ENCODE data around the gene CALML3.
A peak's percentile ranks its signal among the peaks of the same experiment; 100 is the strongest.

Gene CALML3

GRCh38 chr10:5573968-5574641 is 49.3 kb downstream of the CALML3 start:
- no peaks in the 10 kb centered on the region for H3K79me2 ChIP-seq (ENCODE audit: low read length)
- no peaks in the 10 kb centered on the region for H4K20me1 ChIP-seq (ENCODE audit: insufficient read depth, low read length)
- TF ChIP-seq CTCF (IDR thresholded peaks at IDR 0.05; ENCODE audit: low read depth, low read length), result no peak
- TF ChIP-seq EZH2phosphoT487 (IDR thresholded peaks at IDR 0.05; ENCODE audit: low read depth), result no peak
- no peak overlapping the region for H2AFZ ChIP-seq (ENCODE audit: low read depth, low read length)
- peak overlapping the region; percentile 32 for H3K27ac ChIP-seq (ENCODE audit: low read length)
- peaks cover 40% of the 10 kb centered on the region for H3K4me1 ChIP-seq (ENCODE audit: low read length)
- H3K9me3 ChIP-seq (ENCODE audit: insufficient read depth, low read length), result no peaks in the 10 kb centered on the region
- H3K36me3 ChIP-seq (replicated peaks; ENCODE audit: low read depth, low read length), result no peaks in the 10 kb centered on the region
- peak overlapping the region; percentile 68 for H3K4me3 ChIP-seq (ENCODE audit: low read length)
- no peak overlapping the region for H3K9ac ChIP-seq (ENCODE audit: low read length)
- peak overlapping the region; percentile 99 for H3K4me2 ChIP-seq (ENCODE audit: low read length)
- H3K27me3 ChIP-seq (ENCODE audit: low read depth, low read length), result peaks cover 15% of the 10 kb centered on the region

- H3K79me2 ChIP-seq (ENCODE audit: low read length), result no peaks in the 10 kb centered on the region
- peak overlapping the region; percentile 32; the same call in 1 of the 2 replicates for H3K27ac ChIP-seq (ENCODE audit: low read length)
- TF ChIP-seq EZH2phosphoT487 (IDR thresholded peaks at IDR 0.05; ENCODE audit: low read depth) (no peak), CTCF (IDR thresholded peaks at IDR 0.05; ENCODE audit: low read depth, low read length) (no peak)
- H3K4me1 ChIP-seq (ENCODE audit: low read length), result peaks cover 40% of the 10 kb centered on the region
- H2AFZ ChIP-seq (ENCODE audit: low read depth, low read length), result 0 out of 2 replicates have a peak overlapping the region, but pooled peaks have one; percentile 13
- peaks cover 18% of the 10 kb centered on the region for H3K27me3 ChIP-seq (ENCODE audit: low read depth, low read length)
- no peaks in the 10 kb centered on the region for H4K20me1 ChIP-seq (ENCODE audit: insufficient read depth, low read length)
- H3K4me2 ChIP-seq (ENCODE audit: low read length), result peak overlapping the region; percentile 99
- no peaks in the 10 kb centered on the region for H3K36me3 ChIP-seq (replicated peaks; ENCODE audit: low read depth, low read length)
- H3K9ac ChIP-seq (ENCODE audit: low read length), result no peak overlapping the region
- peaks cover 3% of the 10 kb centered on the region; the same call in 1 of the 2 replicates for H3K9me3 ChIP-seq (ENCODE audit: insufficient read depth, low read length)
- H3K4me3 ChIP-seq (ENCODE audit: low read length), result peak overlapping the region; percentile 68
These were observed 49.9 kb downstream of the CALML3 start for GRCh38 chr10:5574642-5575131.

- peaks cover 3% of the 10 kb centered on the region; the same call in 1 of the 2 replicates for H3K9me3 ChIP-seq (ENCODE audit: insufficient read depth, low read length)
- H3K4me3 ChIP-seq (ENCODE audit: low read length), result peak overlapping the region; percentile 68
- H3K4me1 ChIP-seq (ENCODE audit: low read length), result peaks cover 40% of the 10 kb centered on the region
- no peak for TF ChIP-seq EZH2phosphoT487 (IDR thresholded peaks at IDR 0.05; ENCODE audit: low read depth)
- no peak for TF ChIP-seq CTCF (IDR thresholded peaks at IDR 0.05; ENCODE audit: low read depth, low read length)
- H4K20me1 ChIP-seq (ENCODE audit: insufficient read depth, low read length), result no peaks in the 10 kb centered on the region
- no peaks in the 10 kb centered on the region for H3K36me3 ChIP-seq (replicated peaks; ENCODE audit: low read depth, low read length)
- H3K79me2 ChIP-seq (ENCODE audit: low read length), result no peaks in the 10 kb centered on the region
- H3K4me2 ChIP-seq (ENCODE audit: low read length), result peak overlapping the region; percentile 99
- H3K27me3 ChIP-seq (ENCODE audit: low read depth, low read length), result peaks cover 20% of the 10 kb centered on the region
- H3K27ac ChIP-seq (ENCODE audit: low read length), result no peak overlapping the region
- peak overlapping the region; percentile 25; the same call in 1 of the 2 replicates for H3K9ac ChIP-seq (ENCODE audit: low read length)
- 0 out of 2 replicates have a peak overlapping the region, but pooled peaks have one; percentile 13 for H2AFZ ChIP-seq (ENCODE audit: low read depth, low read length)
These were observed 50.4 kb downstream of the CALML3 start for GRCh38 chr10:5575144-5575481.

- H3K9ac ChIP-seq (ENCODE audit: low read length), result peak overlapping the region; percentile 25; the same call in 1 of the 2 replicates
- H2AFZ ChIP-seq (ENCODE audit: low read depth, low read length), result no peak overlapping the region
- no peak overlapping the region for H3K27ac ChIP-seq (ENCODE audit: low read length)
- peaks cover 6% of the 10 kb centered on the region; the same call in 1 of the 2 replicates for H3K9me3 ChIP-seq (ENCODE audit: insufficient read depth, low read length)
- H3K4me2 ChIP-seq (ENCODE audit: low read length), result peak overlapping the region; percentile 99
- H3K27me3 ChIP-seq (ENCODE audit: low read depth, low read length), result peaks cover 20% of the 10 kb centered on the region
- H3K4me3 ChIP-seq (ENCODE audit: low read length), result peak overlapping the region; percentile 68
- no peaks in the 10 kb centered on the region for H3K79me2 ChIP-seq (ENCODE audit: low read length)
- TF ChIP-seq CTCF (IDR thresholded peaks at IDR 0.05; ENCODE audit: low read depth, low read length) (no peak), EZH2phosphoT487 (IDR thresholded peaks at IDR 0.05; ENCODE audit: low read depth) (no peak)
- H3K4me1 ChIP-seq (ENCODE audit: low read length), result peaks cover 40% of the 10 kb centered on the region
- no peaks in the 10 kb centered on the region for H3K36me3 ChIP-seq (replicated peaks; ENCODE audit: low read depth, low read length)
- H4K20me1 ChIP-seq (ENCODE audit: insufficient read depth, low read length), result no peaks in the 10 kb centered on the region
These were observed 50.9 kb downstream of the CALML3 start for GRCh38 chr10:5575482-5576153.

Measured in OCI-LY3 (cell line).